HepG2 (cell line): ENCODE results near the gene RRM2.

ENCODE experiments used
- MEF2D ChIP-seq: sonication (generic); formaldehyde crosslinking; IDR thresholded peaks from 2 replicates; pipeline ENCODE4 v1.5.1; 2020; ENCODE audit warnings: mild to moderate bottlenecking, missing genetic modification reagents
- TF ChIP-seq, protein P1 (sequence below): sonication (generic); formaldehyde crosslinking; IDR thresholded peaks from 2 replicates; pipeline ENCODE4 v1.5.0; 2020; ENCODE audit warnings: mild to moderate bottlenecking, missing genetic modification reagents
- TF ChIP-seq, protein P2 (sequence below): sonication (generic); formaldehyde crosslinking; IDR thresholded peaks from 2 replicates; pipeline ENCODE4 v1.4.0; 2020; ENCODE audit warnings: low read depth, mild to moderate bottlenecking, missing genetic modification reagents

DNA sequence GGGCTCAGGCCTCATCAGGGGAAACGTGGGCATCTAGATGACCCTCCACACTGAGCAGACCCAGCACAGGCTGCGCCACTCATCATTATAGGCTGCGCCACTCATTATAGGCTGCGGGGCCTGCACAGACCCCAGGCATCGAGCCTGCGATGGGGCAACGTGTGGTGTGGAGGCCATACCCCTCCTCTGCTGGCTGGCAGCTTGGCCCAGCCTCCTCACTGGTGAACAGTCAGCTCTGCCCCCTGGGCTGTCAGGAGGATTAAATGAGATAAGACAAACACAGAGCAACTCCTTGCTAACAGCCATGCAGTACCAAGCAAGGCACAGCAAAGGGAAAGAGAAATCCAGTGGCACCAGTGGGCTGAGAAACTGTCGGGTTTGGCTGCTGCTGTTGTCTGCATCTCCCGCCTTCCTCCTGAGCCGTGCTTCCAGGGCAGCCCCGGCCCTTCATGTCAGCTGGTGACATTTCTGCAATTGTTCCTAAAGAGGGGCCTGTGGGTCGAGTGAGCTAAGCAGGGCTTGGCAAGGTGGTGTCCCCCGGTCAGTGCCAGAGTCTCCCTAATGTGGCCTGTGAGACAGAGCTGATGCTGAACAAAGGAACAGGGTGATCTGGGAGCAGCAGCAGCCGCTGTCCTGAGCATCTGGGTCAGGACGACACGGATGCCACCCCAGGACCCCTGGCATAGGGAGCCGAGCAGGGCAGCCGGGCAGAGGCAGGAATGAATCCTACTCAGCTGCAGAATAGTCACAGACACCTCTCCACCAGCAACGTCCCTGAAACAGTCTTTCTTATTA lies 48.7 kb downstream of the RRM2 start:
- no peak for TF ChIP-seq MEF2D (CRISPR knock-in tag)
- TF ChIP-seq, protein P1, sequence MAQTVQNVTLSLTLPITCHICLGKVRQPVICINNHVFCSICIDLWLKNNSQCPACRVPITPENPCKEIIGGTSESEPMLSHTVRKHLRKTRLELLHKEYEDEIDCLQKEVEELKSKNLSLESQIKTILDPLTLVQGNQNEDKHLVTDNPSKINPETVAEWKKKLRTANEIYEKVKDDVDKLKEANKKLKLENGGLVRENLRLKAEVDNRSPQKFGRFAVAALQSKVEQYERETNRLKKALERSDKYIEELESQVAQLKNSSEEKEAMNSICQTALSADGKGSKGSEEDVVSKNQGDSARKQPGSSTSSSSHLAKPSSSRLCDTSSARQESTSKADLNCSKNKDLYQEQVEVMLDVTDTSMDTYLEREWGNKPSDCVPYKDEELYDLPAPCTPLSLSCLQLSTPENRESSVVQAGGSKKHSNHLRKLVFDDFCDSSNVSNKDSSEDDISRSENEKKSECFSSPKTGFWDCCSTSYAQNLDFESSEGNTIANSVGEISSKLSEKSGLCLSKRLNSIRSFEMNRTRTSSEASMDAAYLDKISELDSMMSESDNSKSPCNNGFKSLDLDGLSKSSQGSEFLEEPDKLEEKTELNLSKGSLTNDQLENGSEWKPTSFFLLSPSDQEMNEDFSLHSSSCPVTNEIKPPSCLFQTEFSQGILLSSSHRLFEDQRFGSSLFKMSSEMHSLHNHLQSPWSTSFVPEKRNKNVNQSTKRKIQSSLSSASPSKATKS (CRISPR knock-in tag), result no peak
- TF ChIP-seq, protein P2, sequence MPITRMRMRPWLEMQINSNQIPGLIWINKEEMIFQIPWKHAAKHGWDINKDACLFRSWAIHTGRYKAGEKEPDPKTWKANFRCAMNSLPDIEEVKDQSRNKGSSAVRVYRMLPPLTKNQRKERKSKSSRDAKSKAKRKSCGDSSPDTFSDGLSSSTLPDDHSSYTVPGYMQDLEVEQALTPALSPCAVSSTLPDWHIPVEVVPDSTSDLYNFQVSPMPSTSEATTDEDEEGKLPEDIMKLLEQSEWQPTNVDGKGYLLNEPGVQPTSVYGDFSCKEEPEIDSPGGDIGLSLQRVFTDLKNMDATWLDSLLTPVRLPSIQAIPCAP (CRISPR knock-in tag), result no peak
